ENCODE results near the gene CBFA2T2.
"Not testable (repeated sequence)": the region's sequence is repeated elsewhere in the genome, so short reads cannot be mapped to it uniquely, and the experiment has no call there.

The CBFA2T2 gene

DNA sequence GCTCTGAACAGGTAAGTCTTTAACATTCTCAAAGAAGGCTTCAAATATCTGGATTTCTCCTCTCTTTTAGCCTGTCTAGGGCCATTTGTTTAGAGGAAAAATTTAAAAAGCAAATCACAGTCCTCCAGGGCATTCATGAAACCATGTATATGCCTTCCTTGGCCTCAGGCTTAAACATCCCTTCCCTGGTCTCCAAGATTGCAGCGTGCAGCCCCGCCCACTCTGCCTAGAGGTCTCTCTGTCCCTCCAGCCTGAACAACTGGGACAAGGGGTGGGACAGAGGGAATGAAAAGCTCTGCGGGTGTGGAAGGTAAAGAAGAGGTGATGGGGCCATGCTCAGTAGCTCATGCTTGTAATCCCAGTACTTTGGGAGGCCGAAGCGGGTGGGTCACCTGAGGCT, 9.8 kb upstream of the CBFA2T2 start:
- no peaks in the 10 kb centered on the region for H3K9me3 Mint-ChIP-seq
- no peak for DNase-seq (ENCODE audit: low spot score)
- no peak overlapping the region for H3K4me3 Mint-ChIP-seq
- no peak overlapping the region for H3K27ac Mint-ChIP-seq
- no peaks in the 10 kb centered on the region for H3K27me3 Mint-ChIP-seq (ENCODE audit: low read depth)
- H3K4me1 Mint-ChIP-seq (ENCODE audit: low read depth), result no peaks in the 10 kb centered on the region
- H3K36me3 Mint-ChIP-seq (ENCODE audit: low read depth), result no peaks in the 10 kb centered on the region

GRCh38 chr20:33481431-33481941, 8.4 kb upstream of the CBFA2T2 start:
- Mint-ChIP-seq H3K27me3 (ENCODE audit: low read depth) (no peaks in the 10 kb centered on the region), H3K27ac (no peak overlapping the region), H3K36me3 (ENCODE audit: low read depth) (no peaks in the 10 kb centered on the region), H3K9me3 (no peaks in the 10 kb centered on the region), H3K4me3 (no peak overlapping the region), H3K4me1 (ENCODE audit: low read depth) (no peaks in the 10 kb centered on the region)
- DNase-seq (ENCODE audit: low spot score), result no peak

- no peaks in the 10 kb centered on the region for H3K9me3 Mint-ChIP-seq
- no peak for DNase-seq (ENCODE audit: low spot score)
- no peak overlapping the region for H3K27ac Mint-ChIP-seq
- no peaks in the 10 kb centered on the region for H3K36me3 Mint-ChIP-seq (ENCODE audit: low read depth)
- H3K4me3 Mint-ChIP-seq, result no peak overlapping the region
- H3K4me1 Mint-ChIP-seq (ENCODE audit: low read depth), result no peaks in the 10 kb centered on the region
- no peaks in the 10 kb centered on the region for H3K27me3 Mint-ChIP-seq (ENCODE audit: low read depth)
These were observed 7.3 kb upstream of the CBFA2T2 start for GRCh38 chr20:33482581-33482980.

DNA sequence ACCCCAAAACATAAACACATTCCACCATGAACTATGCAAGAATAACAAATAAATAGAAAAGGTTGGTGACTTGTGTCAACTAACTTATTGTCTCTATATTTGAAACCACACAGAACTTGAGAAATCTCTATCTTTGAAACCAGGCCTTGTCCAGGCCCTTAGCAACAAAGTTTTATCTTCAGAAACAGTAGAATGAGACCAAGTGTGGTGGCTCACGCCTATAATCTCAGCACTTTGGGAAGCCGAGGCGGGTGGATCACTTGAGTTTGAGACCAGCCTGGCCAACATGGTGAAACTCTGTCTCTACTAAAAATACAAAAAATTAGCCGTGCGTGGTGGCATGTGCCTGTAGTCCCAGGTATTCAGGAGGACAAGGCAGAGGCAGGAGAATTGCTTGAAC, 6.7 kb upstream of the CBFA2T2 start:
- not testable (repeated sequence) for H3K4me3 Mint-ChIP-seq; H3K27me3 Mint-ChIP-seq (ENCODE audit: low read depth); H3K4me1 Mint-ChIP-seq (ENCODE audit: low read depth); H3K36me3 Mint-ChIP-seq (ENCODE audit: low read depth); H3K27ac Mint-ChIP-seq; DNase-seq (ENCODE audit: low spot score); H3K9me3 Mint-ChIP-seq

- H3K4me3 Mint-ChIP-seq, result no peak overlapping the region
- peak overlapping the region; percentile 31 for H3K27ac Mint-ChIP-seq
- H3K27me3 Mint-ChIP-seq (ENCODE audit: low read depth), result no peaks in the 10 kb centered on the region
- peaks cover 8% of the 10 kb centered on the region for H3K4me1 Mint-ChIP-seq (ENCODE audit: low read depth)
- H3K36me3 Mint-ChIP-seq (ENCODE audit: low read depth), result peaks cover 1% of the 10 kb centered on the region
- H3K9me3 Mint-ChIP-seq, result no peaks in the 10 kb centered on the region
- DNase-seq (ENCODE audit: low spot score), result no peak
These were observed 1.7 kb upstream of the CBFA2T2 start for GRCh38 chr20:33488201-33488600.

- Mint-ChIP-seq H3K4me3 (peak overlapping the region; percentile 26), H3K27ac (peak overlapping the region; percentile 31)
- H3K36me3 Mint-ChIP-seq (ENCODE audit: low read depth); DNase-seq (ENCODE audit: low spot score); H3K27me3 Mint-ChIP-seq (ENCODE audit: low read depth); H3K9me3 Mint-ChIP-seq; H3K4me1 Mint-ChIP-seq (ENCODE audit: low read depth): not testable (repeated sequence)
These were observed 1.0 kb upstream of the CBFA2T2 start for GRCh38 chr20:33488661-33489494.

- H3K4me3 Mint-ChIP-seq, result peak overlapping the region; percentile 77
- peak overlapping the region; percentile 86 for H3K27ac Mint-ChIP-seq
- no peaks in the 10 kb centered on the region for H3K9me3 Mint-ChIP-seq
- peaks cover 8% of the 10 kb centered on the region for H3K4me1 Mint-ChIP-seq (ENCODE audit: low read depth)
- peaks cover 1% of the 10 kb centered on the region for H3K36me3 Mint-ChIP-seq (ENCODE audit: low read depth)
- peak; percentile 98 for DNase-seq (ENCODE audit: low spot score)
- H3K27me3 Mint-ChIP-seq (ENCODE audit: low read depth), result no peaks in the 10 kb centered on the region
These were observed 337 bp upstream of the CBFA2T2 start for GRCh38 chr20:33489495-33490022.

DNA sequence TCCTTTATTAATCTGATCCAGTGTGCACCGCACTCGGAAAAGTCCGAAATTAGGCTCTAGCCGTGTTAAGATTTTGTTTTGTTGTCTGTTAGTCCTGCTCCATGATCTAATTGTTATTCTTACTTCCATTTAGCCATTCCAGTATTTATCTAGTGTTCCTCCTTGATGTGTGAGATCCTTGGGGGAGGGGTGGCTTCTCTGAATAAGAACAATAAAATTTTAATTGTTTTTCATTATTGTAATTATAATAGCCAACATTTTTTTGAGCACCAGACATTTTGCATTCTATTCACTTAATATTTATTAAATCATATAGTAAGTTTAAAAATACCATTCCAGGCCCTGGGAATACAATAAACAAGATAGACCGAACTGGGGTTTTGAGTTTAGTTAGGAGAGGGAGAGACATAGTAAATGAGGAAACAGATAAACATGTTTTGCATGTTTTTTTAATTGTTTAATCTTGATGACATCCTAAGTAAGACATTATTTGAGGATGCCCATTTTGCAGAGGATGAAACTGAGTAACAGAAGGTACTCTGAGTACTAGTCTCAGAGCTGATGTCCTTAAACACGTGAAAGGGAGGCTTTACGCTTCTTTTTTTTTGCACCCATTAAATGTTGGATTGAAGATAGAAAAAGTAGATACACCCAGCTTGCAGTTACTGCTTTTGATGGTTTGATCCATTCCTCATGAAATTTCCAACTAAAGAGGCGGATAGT, 1.2 kb downstream of the CBFA2T2 start:
- Mint-ChIP-seq H3K27me3 (ENCODE audit: low read depth) (no peaks in the 10 kb centered on the region), H3K4me1 (ENCODE audit: low read depth) (peaks cover 8% of the 10 kb centered on the region), H3K9me3 (no peaks in the 10 kb centered on the region), H3K36me3 (ENCODE audit: low read depth) (peaks cover 1% of the 10 kb centered on the region), H3K27ac (peak overlapping the region; percentile 77), H3K4me3 (peak overlapping the region; percentile 89)
- no peak for DNase-seq (ENCODE audit: low spot score)

DNA sequence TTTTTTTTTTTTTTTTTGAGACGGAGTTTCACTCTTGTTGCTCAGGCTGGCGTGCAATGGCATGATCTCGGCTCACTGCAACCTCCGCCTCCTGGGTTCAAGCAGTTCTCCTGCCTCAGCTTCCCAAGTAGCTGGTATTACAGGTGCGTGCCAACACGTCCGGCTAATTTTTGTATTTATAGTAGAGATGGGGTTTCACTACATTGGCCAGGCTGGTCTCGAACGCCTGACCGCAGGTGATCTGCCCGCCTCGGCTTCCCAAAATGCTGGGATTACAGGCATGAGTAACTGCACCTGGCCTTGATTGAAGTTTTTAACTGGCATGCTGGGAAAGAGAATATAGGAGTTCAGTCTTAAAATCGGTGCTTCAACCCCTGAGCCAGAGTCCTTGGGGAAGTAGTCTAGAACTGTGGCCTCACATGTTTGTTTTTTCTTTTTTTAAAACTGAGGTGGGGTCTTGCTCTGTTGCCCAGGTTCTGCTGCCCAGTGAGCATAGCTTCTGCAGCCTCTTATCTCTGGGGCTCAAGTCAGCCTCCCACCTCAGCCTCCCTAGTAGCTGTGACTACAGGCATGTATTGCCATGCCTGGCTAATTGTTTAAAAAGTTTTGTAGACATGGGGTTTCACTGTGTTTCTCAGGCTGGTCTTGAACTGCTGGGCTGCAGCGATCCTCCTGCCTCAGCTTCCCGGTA, 3.3 kb downstream of the CBFA2T2 start:
- H3K36me3 Mint-ChIP-seq (ENCODE audit: low read depth), result peaks cover 1% of the 10 kb centered on the region
- no peak overlapping the region for H3K4me3 Mint-ChIP-seq
- no peaks in the 10 kb centered on the region for H3K9me3 Mint-ChIP-seq
- H3K27ac Mint-ChIP-seq, result no peak overlapping the region
- H3K4me1 Mint-ChIP-seq (ENCODE audit: low read depth), result peaks cover 8% of the 10 kb centered on the region
- no peak for DNase-seq (ENCODE audit: low spot score)
- H3K27me3 Mint-ChIP-seq (ENCODE audit: low read depth), result no peaks in the 10 kb centered on the region

- not testable (repeated sequence) for H3K36me3 Mint-ChIP-seq (ENCODE audit: low read depth); H3K27me3 Mint-ChIP-seq (ENCODE audit: low read depth); H3K4me1 Mint-ChIP-seq (ENCODE audit: low read depth); DNase-seq (ENCODE audit: low spot score); H3K9me3 Mint-ChIP-seq; H3K4me3 Mint-ChIP-seq; H3K27ac Mint-ChIP-seq
These were observed 6.9 kb downstream of the CBFA2T2 start for GRCh38 chr20:33496776-33497175.

- H3K27me3 Mint-ChIP-seq (ENCODE audit: low read depth), result no peaks in the 10 kb centered on the region
- no peak overlapping the region for H3K4me3 Mint-ChIP-seq
- H3K9me3 Mint-ChIP-seq, result no peaks in the 10 kb centered on the region
- no peak overlapping the region for H3K27ac Mint-ChIP-seq
- H3K36me3 Mint-ChIP-seq (ENCODE audit: low read depth), result no peaks in the 10 kb centered on the region
- DNase-seq (ENCODE audit: low spot score), result no peak
- peaks cover 2% of the 10 kb centered on the region for H3K4me1 Mint-ChIP-seq (ENCODE audit: low read depth)
These were observed 9.5 kb downstream of the CBFA2T2 start for GRCh38 chr20:33499355-33499754.

DNA sequence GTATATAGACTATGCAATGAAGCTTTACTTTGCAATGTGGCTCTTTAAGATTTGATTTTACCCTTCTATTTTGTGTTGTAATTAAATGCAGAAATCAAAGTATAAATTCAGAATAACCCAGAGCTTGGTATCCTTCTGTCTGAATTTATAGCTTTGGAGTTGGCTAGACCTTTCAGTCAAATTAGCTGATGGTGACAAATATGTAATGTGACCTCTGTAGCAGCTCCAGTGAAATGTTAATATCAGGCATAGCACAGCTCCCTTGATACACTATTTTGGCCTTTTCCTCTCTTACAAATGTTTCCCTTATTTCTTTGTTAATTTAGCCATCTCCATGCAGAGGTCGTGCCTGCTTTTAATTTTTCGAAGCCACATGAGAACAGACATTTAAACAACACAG, 11.1 kb downstream of the CBFA2T2 start:
- no peaks in the 10 kb centered on the region for H3K27me3 Mint-ChIP-seq (ENCODE audit: low read depth)
- DNase-seq (ENCODE audit: low spot score), result no peak
- peaks cover 3% of the 10 kb centered on the region for H3K36me3 Mint-ChIP-seq (ENCODE audit: low read depth)
- H3K27ac Mint-ChIP-seq, result no peak overlapping the region
- no peak overlapping the region for H3K4me3 Mint-ChIP-seq
- H3K9me3 Mint-ChIP-seq, result no peaks in the 10 kb centered on the region
- H3K4me1 Mint-ChIP-seq (ENCODE audit: low read depth), result peaks cover 2% of the 10 kb centered on the region

DNA sequence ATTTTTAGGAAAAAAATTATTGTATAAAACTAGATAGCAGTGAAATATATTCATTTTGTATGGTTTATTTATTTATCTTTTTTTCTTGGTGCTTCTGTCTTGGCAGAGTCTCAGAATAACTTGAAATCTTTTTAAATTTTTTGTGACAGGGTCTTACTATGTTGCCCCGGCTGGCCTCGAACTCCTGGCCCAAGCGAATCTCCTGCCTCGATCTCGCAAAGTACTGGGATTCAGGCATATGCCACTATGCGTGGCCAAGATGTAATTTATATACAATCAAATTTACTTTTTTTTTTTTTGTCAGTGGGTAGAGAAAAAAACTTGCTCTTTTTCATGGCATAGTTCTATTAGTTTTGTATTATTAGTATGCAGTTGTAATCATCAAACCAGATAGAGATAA, 13.7 kb downstream of the CBFA2T2 start:
- peaks cover 5% of the 10 kb centered on the region for H3K9me3 Mint-ChIP-seq
- H3K27me3 Mint-ChIP-seq (ENCODE audit: low read depth), result no peaks in the 10 kb centered on the region
- H3K4me3 Mint-ChIP-seq, result no peak overlapping the region
- no peak overlapping the region for H3K27ac Mint-ChIP-seq
- no peak for DNase-seq (ENCODE audit: low spot score)
- peaks cover 11% of the 10 kb centered on the region for H3K36me3 Mint-ChIP-seq (ENCODE audit: low read depth)
- H3K4me1 Mint-ChIP-seq (ENCODE audit: low read depth), result peaks cover 2% of the 10 kb centered on the region

GRCh38 chr20:33506576-33506975, 16.7 kb downstream of the CBFA2T2 start:
- no peak for DNase-seq (ENCODE audit: low spot score)
- Mint-ChIP-seq H3K4me1 (ENCODE audit: low read depth) (peaks cover 5% of the 10 kb centered on the region), H3K4me3 (no peak overlapping the region), H3K36me3 (ENCODE audit: low read depth) (peaks cover 16% of the 10 kb centered on the region), H3K9me3 (peaks cover 8% of the 10 kb centered on the region), H3K27ac (no peak overlapping the region), H3K27me3 (ENCODE audit: low read depth) (no peaks in the 10 kb centered on the region)

All from T-helper 2 cell treated with Interferon-gamma antibody and Interleukin-4, amounts not matched to agents 5 μg/mL and 100 μg/mL, for 36 hours (primary cell).